Nephron (organoid): ENCODE measurements around the gene TMEM248.

Experiments
- H3K27ac Mint-ChIP-seq, 3 experiments: 2 replicates each; pipeline ENCODE4 v1.8.0; 2020; ENCODE audit warnings: mixed read lengths in 3 of 3, mild to moderate bottlenecking in 2 of 3, moderate library complexity in 1 of 3
- H3K27me3 Mint-ChIP-seq: 2 replicates; pipeline ENCODE4 v1.8.0; 2021; ENCODE audit warnings: low read depth, mild to moderate bottlenecking, moderate library complexity, mixed read lengths
- H3K36me3 Mint-ChIP-seq: 2 replicates; pipeline ENCODE4 v1.8.0; 2020; ENCODE audit warnings: low read depth, mixed read lengths
- H3K4me1 Mint-ChIP-seq: 2 replicates; pipeline ENCODE4 v1.8.0; 2020; ENCODE audit warnings: mixed read lengths
- H3K4me3 Mint-ChIP-seq, 3 experiments: 2 replicates each; pipeline ENCODE4 v1.8.0; 2020; ENCODE audit warnings: mild to moderate bottlenecking in 3 of 3, mixed read lengths in 3 of 3, moderate library complexity in 2 of 3
- H3K9me3 Mint-ChIP-seq: 2 replicates; pipeline ENCODE4 v1.8.0; 2020; ENCODE audit warnings: mixed read lengths
- TF ChIP-seq, protein P1 (sequence below), 3 experiments: fragments of 200-600 bp; sonication (generic); IDR thresholded peaks; one replicate each; pipeline ENCODE4 v1.5.0; 2021; ENCODE audit warnings: antibody characterized with exemption in 3 of 3; ENCODE audit not compliant: unreplicated experiment in 3 of 3

The TMEM248 gene

GRCh38 chr7:66953044-66953427 is 32.0 kb downstream of the TMEM248 start:
- Mint-ChIP-seq H3K36me3 (peaks cover 59% of the 10 kb centered on the region), H3K27me3 (no peaks in the 10 kb centered on the region), H3K4me1 (no peaks in the 10 kb centered on the region), H3K27ac (no peak overlapping the region), H3K9me3 (no peaks in the 10 kb centered on the region), H3K4me3 (no peak overlapping the region)
- TF ChIP-seq, protein P1, sequence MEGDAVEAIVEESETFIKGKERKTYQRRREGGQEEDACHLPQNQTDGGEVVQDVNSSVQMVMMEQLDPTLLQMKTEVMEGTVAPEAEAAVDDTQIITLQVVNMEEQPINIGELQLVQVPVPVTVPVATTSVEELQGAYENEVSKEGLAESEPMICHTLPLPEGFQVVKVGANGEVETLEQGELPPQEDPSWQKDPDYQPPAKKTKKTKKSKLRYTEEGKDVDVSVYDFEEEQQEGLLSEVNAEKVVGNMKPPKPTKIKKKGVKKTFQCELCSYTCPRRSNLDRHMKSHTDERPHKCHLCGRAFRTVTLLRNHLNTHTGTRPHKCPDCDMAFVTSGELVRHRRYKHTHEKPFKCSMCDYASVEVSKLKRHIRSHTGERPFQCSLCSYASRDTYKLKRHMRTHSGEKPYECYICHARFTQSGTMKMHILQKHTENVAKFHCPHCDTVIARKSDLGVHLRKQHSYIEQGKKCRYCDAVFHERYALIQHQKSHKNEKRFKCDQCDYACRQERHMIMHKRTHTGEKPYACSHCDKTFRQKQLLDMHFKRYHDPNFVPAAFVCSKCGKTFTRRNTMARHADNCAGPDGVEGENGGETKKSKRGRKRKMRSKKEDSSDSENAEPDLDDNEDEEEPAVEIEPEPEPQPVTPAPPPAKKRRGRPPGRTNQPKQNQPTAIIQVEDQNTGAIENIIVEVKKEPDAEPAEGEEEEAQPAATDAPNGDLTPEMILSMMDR (IDR thresholded peaks at IDR 0.05; ENCODE audit: unreplicated experiment in 3 of 3), result no peak

DNA sequence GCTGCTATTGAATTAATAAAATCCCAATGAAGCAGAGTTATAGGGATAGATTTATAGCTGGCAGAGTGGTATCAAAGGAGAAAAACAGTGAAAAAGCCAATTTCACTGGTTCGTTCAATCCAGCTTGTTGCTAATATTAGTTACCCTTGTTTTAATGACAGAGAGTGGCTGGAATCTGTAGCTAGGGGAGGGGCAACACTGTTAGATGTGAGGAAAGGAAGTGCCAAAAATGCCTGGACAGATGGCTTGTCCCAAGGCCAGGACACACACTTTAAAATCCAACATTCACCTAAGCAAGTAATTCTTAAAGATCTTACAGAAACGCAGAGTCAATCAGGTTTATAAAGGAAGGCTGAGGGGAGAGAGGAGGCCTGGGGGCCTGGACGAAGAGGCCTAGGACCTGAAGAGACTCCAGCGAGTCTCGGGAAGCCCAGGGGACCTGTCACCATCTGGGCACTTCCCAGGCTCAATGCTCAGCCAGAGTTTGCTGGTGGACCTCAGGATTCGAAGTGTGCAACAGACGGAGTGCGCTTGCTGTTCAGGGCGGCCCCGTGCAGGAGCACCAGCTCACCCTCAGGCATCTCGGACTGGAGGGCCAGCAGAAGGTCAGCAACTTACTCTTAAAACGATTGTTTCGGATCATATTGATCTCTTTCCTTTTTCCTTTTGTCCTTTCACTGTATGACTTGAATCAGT is 36.7 kb downstream of the TMEM248 start:
- peaks cover 40% of the 10 kb centered on the region for H3K36me3 Mint-ChIP-seq
- H3K27me3 Mint-ChIP-seq, result no peaks in the 10 kb centered on the region
- no peak overlapping the region for H3K4me3 Mint-ChIP-seq
- H3K27ac Mint-ChIP-seq, result no peak overlapping the region
- H3K4me1 Mint-ChIP-seq, result no peaks in the 10 kb centered on the region
- TF ChIP-seq, protein P1 (IDR thresholded peaks at IDR 0.05; ENCODE audit: unreplicated experiment in 3 of 3), result no peak
- no peaks in the 10 kb centered on the region for H3K9me3 Mint-ChIP-seq

DNA sequence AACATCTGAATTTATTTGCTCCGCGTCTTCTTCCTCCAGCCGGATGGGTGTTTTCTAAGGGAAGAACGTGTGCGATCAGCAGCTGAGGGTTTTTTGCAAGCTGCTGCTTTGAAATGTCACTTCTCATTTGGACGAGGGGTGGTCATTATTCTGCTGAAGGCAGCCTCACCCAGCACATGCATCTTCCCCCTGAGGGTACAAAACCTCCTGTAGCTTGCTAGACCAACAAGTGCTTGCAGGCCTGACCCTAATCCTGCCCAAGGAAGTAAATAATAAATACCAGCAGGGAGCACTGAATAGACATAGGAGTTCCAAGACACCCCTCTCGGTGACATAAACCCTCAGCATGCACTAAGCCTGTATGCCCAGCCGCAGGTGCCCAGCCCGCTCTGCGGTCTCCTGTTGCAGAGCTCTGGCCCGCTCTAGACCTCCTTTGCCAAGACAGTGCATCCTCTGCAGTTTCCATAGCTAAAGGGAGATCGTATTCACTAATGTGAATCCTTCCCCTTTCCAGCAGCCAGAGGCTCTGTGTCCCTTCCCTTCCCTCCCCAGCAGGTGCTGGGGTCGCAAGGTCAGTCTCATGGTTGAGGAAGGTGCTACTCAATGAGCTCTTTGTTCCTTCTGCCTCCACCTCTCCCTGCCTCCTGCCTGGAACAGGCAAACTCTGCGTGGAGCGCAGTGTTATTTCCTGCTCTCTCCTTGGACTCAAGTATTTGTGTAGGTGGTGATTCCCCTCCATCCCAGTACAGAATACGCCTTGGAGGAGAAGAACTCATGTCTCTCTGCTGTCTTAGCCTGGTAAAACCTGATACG is 37.7 kb downstream of the TMEM248 start:
- Mint-ChIP-seq H3K36me3 (peaks cover 36% of the 10 kb centered on the region), H3K27ac (no peak overlapping the region), H3K9me3 (no peaks in the 10 kb centered on the region), H3K4me3 (no peak overlapping the region), H3K27me3 (no peaks in the 10 kb centered on the region), H3K4me1 (no peaks in the 10 kb centered on the region)
- TF ChIP-seq, protein P1 (IDR thresholded peaks at IDR 0.05; ENCODE audit: unreplicated experiment in 3 of 3), result no peak

- Mint-ChIP-seq H3K27ac (no peak overlapping the region), H3K27me3 (no peaks in the 10 kb centered on the region), H3K9me3 (peaks cover 4% of the 10 kb centered on the region), H3K36me3 (peaks cover 37% of the 10 kb centered on the region), H3K4me3 (no peak overlapping the region), H3K4me1 (no peaks in the 10 kb centered on the region)
- TF ChIP-seq, protein P1 (IDR thresholded peaks at IDR 0.05; ENCODE audit: unreplicated experiment in 3 of 3), result no peak
Observed at GRCh38 chr7:66960192-66960591, 39.2 kb downstream of the TMEM248 start.

DNA sequence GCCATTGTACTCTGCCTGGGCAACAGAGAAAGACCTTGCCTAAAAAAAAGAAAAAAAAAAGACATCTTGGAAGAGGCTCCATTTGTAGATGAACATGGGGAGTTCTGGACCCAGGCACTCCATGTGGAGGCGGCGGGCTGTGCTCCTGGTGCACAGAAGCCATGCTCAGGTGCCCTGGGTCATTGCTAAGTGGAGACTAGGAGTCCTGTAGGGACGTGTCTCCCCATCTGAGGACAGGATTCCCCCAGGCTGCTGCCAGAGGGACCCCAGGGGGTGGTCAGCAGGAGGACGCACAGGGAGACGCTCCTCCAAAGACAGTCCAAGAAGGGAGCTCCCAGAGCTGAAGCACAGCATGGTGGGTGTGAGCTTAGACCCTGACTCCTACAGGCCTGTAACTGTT is 40.1 kb downstream of the TMEM248 start:
- no peak overlapping the region for H3K27ac Mint-ChIP-seq
- H3K36me3 Mint-ChIP-seq, result peaks cover 32% of the 10 kb centered on the region
- no peaks in the 10 kb centered on the region for H3K4me1 Mint-ChIP-seq
- H3K9me3 Mint-ChIP-seq, result peaks cover 4% of the 10 kb centered on the region
- TF ChIP-seq, protein P1 (IDR thresholded peaks at IDR 0.05; ENCODE audit: unreplicated experiment in 3 of 3), result no peak
- no peaks in the 10 kb centered on the region for H3K27me3 Mint-ChIP-seq
- no peak overlapping the region for H3K4me3 Mint-ChIP-seq
